ENCODE results near the gene GPAM.
"Not testable (repeated sequence)": the region's sequence is repeated elsewhere in the genome, so short reads cannot be mapped to it uniquely, and the experiment has no call there.

The GPAM gene

DNA sequence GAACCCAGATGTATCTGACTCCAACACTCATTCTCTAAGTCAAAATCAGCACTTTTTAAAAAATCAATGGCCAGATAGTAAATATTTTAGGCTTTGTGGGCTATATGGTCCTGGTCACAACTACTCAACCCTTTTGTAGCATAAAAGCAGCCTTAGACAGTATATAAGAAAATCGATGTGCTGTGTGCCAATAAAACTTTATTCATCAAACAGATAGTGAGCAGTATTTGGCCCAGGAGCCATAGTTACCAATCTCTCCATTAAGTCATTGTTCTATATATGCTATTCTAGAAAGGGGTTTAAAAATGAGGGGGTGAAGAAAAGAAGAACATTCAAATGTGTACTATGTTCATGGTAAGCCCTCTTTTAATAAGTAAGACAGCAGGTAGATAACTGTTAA lies 18.5 kb upstream of the GPAM start:
- no peak for TF ChIP-seq CTCF (IDR thresholded peaks at IDR 0.05; ENCODE audit: low read depth, low read length, missing control alignments)
- DNase-seq (ENCODE audit: low read depth) = no peak
- no peak overlapping the region for H3K4me3 ChIP-seq (ENCODE audit: low read depth, low read length)
- in situ Hi-C loops (cut with HindIII; ENCODE audit: low sequenced_read_pairs) = no loop called here

- DNase-seq (ENCODE audit: low read depth) = no peak
- TF ChIP-seq CTCF (IDR thresholded peaks at IDR 0.05; ENCODE audit: low read depth, low read length, missing control alignments) = no peak
- in situ Hi-C loops (cut with HindIII; ENCODE audit: low sequenced_read_pairs) = no loop called here
- no peak overlapping the region for H3K4me3 ChIP-seq (ENCODE audit: low read depth, low read length)
Observed at GRCh38 chr10:112201334-112201733, 17.8 kb upstream of the GPAM start.

GRCh38 chr10:112200259-112200658 lies 16.7 kb upstream of the GPAM start:
- H3K4me3 ChIP-seq (ENCODE audit: low read depth, low read length); DNase-seq (ENCODE audit: low read depth); in situ Hi-C loops (cut with HindIII; ENCODE audit: low sequenced_read_pairs): not testable (repeated sequence)

DNA sequence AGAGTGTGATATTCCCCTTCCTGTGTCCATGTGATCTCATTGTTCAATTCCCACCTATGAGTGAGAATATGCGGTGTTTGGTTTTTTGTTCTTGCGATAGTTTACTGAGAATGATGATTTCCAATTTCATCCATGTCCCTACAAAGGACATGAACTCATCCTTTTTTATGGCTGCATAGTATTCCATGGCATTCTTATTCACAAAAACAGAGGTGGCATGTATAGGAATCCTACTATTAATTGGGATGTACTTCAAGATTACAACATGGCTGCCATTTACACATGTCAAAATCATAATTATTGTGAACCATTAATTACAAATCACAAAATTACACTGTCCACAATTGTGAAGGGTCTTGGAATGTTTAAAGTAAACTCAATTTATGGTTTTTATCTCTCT lies 14.1 kb upstream of the GPAM start:
- in situ Hi-C loops (cut with HindIII; ENCODE audit: low sequenced_read_pairs); H3K4me3 ChIP-seq (ENCODE audit: low read depth, low read length); DNase-seq (ENCODE audit: low read depth): not testable (repeated sequence)

DNA sequence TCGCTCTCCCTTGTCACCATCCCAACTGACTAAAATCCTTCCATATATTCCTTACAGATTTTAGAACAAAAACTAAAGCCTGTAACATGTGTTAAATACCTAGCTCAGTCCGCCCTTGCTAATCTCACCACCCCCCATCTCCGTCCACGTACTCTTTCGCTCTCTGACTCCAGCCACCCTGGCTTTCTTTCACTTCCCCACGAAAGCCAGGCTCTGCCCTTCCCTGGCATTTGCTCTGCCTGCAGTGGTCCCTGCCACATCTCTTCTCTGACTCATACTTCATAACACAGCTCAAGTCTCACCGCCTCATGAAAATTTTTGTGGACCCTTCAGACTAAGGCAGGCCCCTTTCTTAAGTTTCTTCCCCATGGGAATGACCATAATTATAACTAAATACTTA lies 11.7 kb upstream of the GPAM start:
- DNase-seq (ENCODE audit: low read depth) = no peak
- in situ Hi-C loops (cut with HindIII; ENCODE audit: low sequenced_read_pairs) = no loop called here
- H3K4me3 ChIP-seq (ENCODE audit: low read depth, low read length) = no peak overlapping the region
- TF ChIP-seq CTCF (IDR thresholded peaks at IDR 0.05; ENCODE audit: low read depth, low read length, missing control alignments) = no peak

- in situ Hi-C loops (cut with HindIII; ENCODE audit: low sequenced_read_pairs) = no loop called here
- no peak for TF ChIP-seq CTCF (IDR thresholded peaks at IDR 0.05; ENCODE audit: low read depth, low read length, missing control alignments)
- no peak overlapping the region for H3K4me3 ChIP-seq (ENCODE audit: low read depth, low read length)
Observed at GRCh38 chr10:112191791-112192190, 8.2 kb upstream of the GPAM start.

GRCh38 chr10:112191041-112191590 lies 7.6 kb upstream of the GPAM start:
- in situ Hi-C loops (cut with HindIII; ENCODE audit: low sequenced_read_pairs) = no loop called here
- TF ChIP-seq CTCF (IDR thresholded peaks at IDR 0.05; ENCODE audit: low read depth, low read length, missing control alignments) = no peak
- DNase-seq (ENCODE audit: low read depth) = no peak

More at GRCh38 chr10:112191791-112192190, 8.2 kb upstream of the GPAM start:
- no peak for DNase-seq (ENCODE audit: low read depth)

GRCh38 chr10:112189465-112189864 lies 5.9 kb upstream of the GPAM start:
- in situ Hi-C loops (cut with HindIII; ENCODE audit: low sequenced_read_pairs) = no loop called here
- DNase-seq (ENCODE audit: low read depth) = no peak
- no peak for TF ChIP-seq CTCF (IDR thresholded peaks at IDR 0.05; ENCODE audit: low read depth, low read length, missing control alignments)
- no peak overlapping the region for H3K4me3 ChIP-seq (ENCODE audit: low read depth, low read length)

More at GRCh38 chr10:112191041-112191590, 7.6 kb upstream of the GPAM start:
- no peak overlapping the region for H3K4me3 ChIP-seq (ENCODE audit: low read depth, low read length)

Data from astrocyte of the cerebellum (primary cell).